ENCODE data around the gene TCAIM. TPM values are rescaled to one million over a fixed set of nuclear protein-coding genes. Genes with fewer than 3 reads are reported as not detected.

TCAIM gene
- total and polyA plus RNA-seq, 11 donors: 17.0 to 45.0 (median 31.4) TPM

- ATAC-seq (no peak), DNase-seq (no peak)
- H3K4me1 ChIP-seq: peaks cover 0 to 33% (median 23%) of the 10 kb centered on the region in 12 donors
- no peak overlapping the region for H3K27ac ChIP-seq
- H3K4me3 ChIP-seq: no peak overlapping the region
- H3K9me3 ChIP-seq: no peaks in the 10 kb centered on the region
- H3K27me3 ChIP-seq: no peaks in the 10 kb centered on the region
- 93 to 98% (median 97%) methylated on average over 7 of the region's 7 CpGs for WGBS, 4 donors
- peaks cover 0 to 8% (median 0%) of the 10 kb centered on the region in 9 donors for H3K36me3 ChIP-seq
- intact Hi-C loops (cut with DNase I): loop anchor here in 1 of 10 donors (5.0 kb wide), 2 partner anchors 100 to 115 kb away; partner anchors contain the start of gene TCAIM
- TF ChIP-seq, protein P1, sequence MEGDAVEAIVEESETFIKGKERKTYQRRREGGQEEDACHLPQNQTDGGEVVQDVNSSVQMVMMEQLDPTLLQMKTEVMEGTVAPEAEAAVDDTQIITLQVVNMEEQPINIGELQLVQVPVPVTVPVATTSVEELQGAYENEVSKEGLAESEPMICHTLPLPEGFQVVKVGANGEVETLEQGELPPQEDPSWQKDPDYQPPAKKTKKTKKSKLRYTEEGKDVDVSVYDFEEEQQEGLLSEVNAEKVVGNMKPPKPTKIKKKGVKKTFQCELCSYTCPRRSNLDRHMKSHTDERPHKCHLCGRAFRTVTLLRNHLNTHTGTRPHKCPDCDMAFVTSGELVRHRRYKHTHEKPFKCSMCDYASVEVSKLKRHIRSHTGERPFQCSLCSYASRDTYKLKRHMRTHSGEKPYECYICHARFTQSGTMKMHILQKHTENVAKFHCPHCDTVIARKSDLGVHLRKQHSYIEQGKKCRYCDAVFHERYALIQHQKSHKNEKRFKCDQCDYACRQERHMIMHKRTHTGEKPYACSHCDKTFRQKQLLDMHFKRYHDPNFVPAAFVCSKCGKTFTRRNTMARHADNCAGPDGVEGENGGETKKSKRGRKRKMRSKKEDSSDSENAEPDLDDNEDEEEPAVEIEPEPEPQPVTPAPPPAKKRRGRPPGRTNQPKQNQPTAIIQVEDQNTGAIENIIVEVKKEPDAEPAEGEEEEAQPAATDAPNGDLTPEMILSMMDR (IDR thresholded peaks at IDR 0.05): no peak
- TF ChIP-seq POLR2A (IDR thresholded peaks at IDR 0.05): no peak
These were observed 99.2 kb downstream of the TCAIM start for GRCh38 chr3:44437800-44438199.

- Histone ChIP-seq H3K27me3 (no peaks in the 10 kb centered on the region), H3K9me3 (no peaks in the 10 kb centered on the region), H3K4me3 (peak overlapping the region in 10 of 12 donors; percentile 12 to 54 (median 34)), H3K4me1 (peaks cover 0 to 33% (median 23%) of the 10 kb centered on the region in 12 donors), H3K27ac (peak overlapping the region; percentile 88 to 98 (median 92)), H3K36me3 (peaks cover 0 to 22% (median 8%) of the 10 kb centered on the region in 9 donors)
- ATAC-seq (peak; percentile 92 to 97 (median 96)), DNase-seq (peak; percentile 75 to 86 (median 80))
- peak in 1 of 2 donors; percentile 40 for TF ChIP-seq POLR2A (IDR thresholded peaks at IDR 0.05)
- TF ChIP-seq, protein P1 (IDR thresholded peaks at IDR 0.05): no peak
- intact Hi-C loops (cut with DNase I): loop anchor here in 6 of 10 donors (5.0 to 10.0 kb wide), 3 partner anchors 102 to 117 kb away; partner anchors contain the start of gene TCAIM (in 6 of the 6)
- WGBS, 4 donors: 3 to 10% (median 7%) methylated on average over 7 of the region's 7 CpGs
These were observed 101.1 kb downstream of the TCAIM start for GRCh38 chr3:44439499-44440295.

- 64 to 78% (median 70%) methylated on average over 2 of the region's 2 CpGs for WGBS, 4 donors
- Histone ChIP-seq H3K4me1 (peaks cover 0 to 32% (median 23%) of the 10 kb centered on the region in 12 donors), H3K27ac (peak overlapping the region in 1 of 12 donors; percentile 20), H3K27me3 (no peaks in the 10 kb centered on the region), H3K9me3 (peaks cover 0 to 4% (median 0%) of the 10 kb centered on the region in 12 donors), H3K36me3 (peaks cover 4 to 48% (median 38%) of the 10 kb centered on the region in 9 donors), H3K4me3 (no peak overlapping the region)
- TF ChIP-seq, protein P1 (IDR thresholded peaks at IDR 0.05): no peak
- TF ChIP-seq POLR2A (IDR thresholded peaks at IDR 0.05): no peak
- DNase-seq (no peak), ATAC-seq (no peak)
- intact Hi-C loops (cut with DNase I): loop anchor here in 5 of 10 donors (5.0 to 10.0 kb wide), 2 partner anchors 105 to 108 kb away; partner anchors contain the start of gene TCAIM (in 5 of the 5)
These were observed 104.2 kb downstream of the TCAIM start for GRCh38 chr3:44442596-44443309.
